Peyer's patch (tissue), 4 donors: ENCODE data around the gene CUTA.

ENCODE experiments used
- POLR2A ChIP-seq, 2 donors: fragments of 450-650 bp; IDR thresholded peaks; one replicate each; pipeline ENCODE4 v1.5.1; 2017; ENCODE audit warnings: antibody characterized with exemption in 2 of 2, mild to moderate bottlenecking in 2 of 2, moderate library complexity in 2 of 2
- TF ChIP-seq, protein P1 (sequence below), 6 experiments: fragments of 450-650 bp in 4 of 6; fragments of 200-600 bp in 2 of 6; sonication (generic) in 1 of 6; IDR thresholded peaks; one replicate each; pipeline ENCODE4 v1.5.1; 2017 to 2019; ENCODE audit warnings: antibody characterized with exemption in 6 of 6, mild to moderate bottlenecking in 3 of 6, moderate library complexity in 1 of 6

DNA sequence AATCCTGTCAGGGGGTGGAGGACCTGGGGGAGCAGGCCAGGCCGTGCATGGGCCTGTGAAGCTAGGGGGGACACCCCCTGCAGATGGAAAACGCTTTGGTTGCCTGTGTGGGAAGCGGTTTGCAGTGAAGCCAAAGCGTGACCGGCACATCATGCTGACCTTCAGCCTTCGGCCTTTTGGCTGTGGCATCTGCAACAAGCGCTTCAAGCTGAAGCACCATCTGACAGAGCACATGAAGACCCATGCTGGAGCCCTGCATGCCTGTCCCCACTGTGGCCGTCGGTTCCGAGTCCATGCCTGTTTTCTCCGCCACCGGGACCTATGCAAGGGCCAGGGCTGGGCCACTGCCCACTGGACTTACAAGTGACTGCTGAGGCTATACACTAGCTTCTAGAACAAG lies 38.2 kb upstream of the CUTA start:
- TF ChIP-seq, protein P1, sequence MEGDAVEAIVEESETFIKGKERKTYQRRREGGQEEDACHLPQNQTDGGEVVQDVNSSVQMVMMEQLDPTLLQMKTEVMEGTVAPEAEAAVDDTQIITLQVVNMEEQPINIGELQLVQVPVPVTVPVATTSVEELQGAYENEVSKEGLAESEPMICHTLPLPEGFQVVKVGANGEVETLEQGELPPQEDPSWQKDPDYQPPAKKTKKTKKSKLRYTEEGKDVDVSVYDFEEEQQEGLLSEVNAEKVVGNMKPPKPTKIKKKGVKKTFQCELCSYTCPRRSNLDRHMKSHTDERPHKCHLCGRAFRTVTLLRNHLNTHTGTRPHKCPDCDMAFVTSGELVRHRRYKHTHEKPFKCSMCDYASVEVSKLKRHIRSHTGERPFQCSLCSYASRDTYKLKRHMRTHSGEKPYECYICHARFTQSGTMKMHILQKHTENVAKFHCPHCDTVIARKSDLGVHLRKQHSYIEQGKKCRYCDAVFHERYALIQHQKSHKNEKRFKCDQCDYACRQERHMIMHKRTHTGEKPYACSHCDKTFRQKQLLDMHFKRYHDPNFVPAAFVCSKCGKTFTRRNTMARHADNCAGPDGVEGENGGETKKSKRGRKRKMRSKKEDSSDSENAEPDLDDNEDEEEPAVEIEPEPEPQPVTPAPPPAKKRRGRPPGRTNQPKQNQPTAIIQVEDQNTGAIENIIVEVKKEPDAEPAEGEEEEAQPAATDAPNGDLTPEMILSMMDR (IDR thresholded peaks at IDR 0.05) = no peak
- no peak for TF ChIP-seq POLR2A (IDR thresholded peaks at IDR 0.05)
